ENCODE results near the gene CCDC7.

Gene CCDC7

DNA sequence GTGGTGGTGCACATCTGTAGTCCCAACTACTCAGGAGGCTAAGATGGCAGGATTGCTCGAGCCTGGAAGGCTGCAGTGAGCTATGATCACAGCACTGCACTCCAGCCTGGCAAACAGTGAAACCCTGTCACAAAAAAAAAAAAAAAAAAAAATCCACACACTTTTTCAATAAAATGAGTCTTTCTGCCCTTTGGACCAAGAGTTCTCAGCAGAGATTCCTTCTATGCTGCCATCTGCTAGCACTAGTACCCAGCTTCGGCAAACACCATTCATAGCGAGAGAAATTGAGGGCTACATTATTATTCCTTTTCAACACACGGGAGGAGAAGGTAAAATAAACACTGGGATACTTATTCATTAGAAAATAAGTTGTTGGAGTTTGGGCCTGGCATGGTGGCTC is 43.4 kb upstream of the CCDC7 start:
- Histone ChIP-seq H3K27ac (ENCODE audit: low read length) (no peak overlapping the region), H3K4me1 (ENCODE audit: low read length) (no peaks in the 10 kb centered on the region), H3K79me2 (ENCODE audit: low read length) (no peaks in the 10 kb centered on the region), H3K4me2 (ENCODE audit: low read depth, low read length) (no peak overlapping the region), H3F3A (ENCODE audit: insufficient read depth, low read length) (no peaks in the 10 kb centered on the region), H3K27me3 (replicated peaks; ENCODE audit: insufficient read depth, low read length) (no peaks in the 10 kb centered on the region), H3K9me2 (replicated peaks; ENCODE audit: insufficient read depth, low read length) (no peaks in the 10 kb centered on the region), H3K9ac (ENCODE audit: low read length) (no peak overlapping the region), H4K20me1 (ENCODE audit: insufficient read depth, low read length) (no peaks in the 10 kb centered on the region), H3K9me3 (replicated peaks; ENCODE audit: insufficient read depth, low read length) (no peaks in the 10 kb centered on the region), H3K36me3 (replicated peaks; ENCODE audit: insufficient read depth, low read length) (no peaks in the 10 kb centered on the region), H2AFZ (ENCODE audit: low read length) (no peak overlapping the region), H3K4me3 (ENCODE audit: low read length) (no peak overlapping the region)
- no peak for TF ChIP-seq CTCF (IDR thresholded peaks at IDR 0.05; ENCODE audit: low read length)
- no peak for TF ChIP-seq EZH2phosphoT487 (IDR thresholded peaks at IDR 0.05; ENCODE audit: low read length)
- TF ChIP-seq EZH2 (optimal IDR thresholded peaks at IDR 0.05; ENCODE audit: low read depth, low read length) = no peak
- DNase-seq = no peak

GRCh38 chr10:32403091-32403490 is 42.8 kb upstream of the CCDC7 start:
- no peak for DNase-seq
- TF ChIP-seq CTCF (IDR thresholded peaks at IDR 0.05; ENCODE audit: low read length) = no peak
- no peak for TF ChIP-seq EZH2 (optimal IDR thresholded peaks at IDR 0.05; ENCODE audit: low read depth, low read length)
- no peak for TF ChIP-seq EZH2phosphoT487 (IDR thresholded peaks at IDR 0.05; ENCODE audit: low read length)
- Histone ChIP-seq H3K4me3 (ENCODE audit: low read length) (no peak overlapping the region), H3K27me3 (replicated peaks; ENCODE audit: insufficient read depth, low read length) (no peaks in the 10 kb centered on the region), H3K9ac (ENCODE audit: low read length) (no peak overlapping the region), H3K4me1 (ENCODE audit: low read length) (no peaks in the 10 kb centered on the region), H3K27ac (ENCODE audit: low read length) (no peak overlapping the region), H3K4me2 (ENCODE audit: low read depth, low read length) (no peak overlapping the region), H3K9me3 (replicated peaks; ENCODE audit: insufficient read depth, low read length) (no peaks in the 10 kb centered on the region), H3K9me2 (replicated peaks; ENCODE audit: insufficient read depth, low read length) (no peaks in the 10 kb centered on the region), H3K79me2 (ENCODE audit: low read length) (no peaks in the 10 kb centered on the region), H3F3A (ENCODE audit: insufficient read depth, low read length) (no peaks in the 10 kb centered on the region), H3K36me3 (replicated peaks; ENCODE audit: insufficient read depth, low read length) (no peaks in the 10 kb centered on the region), H4K20me1 (ENCODE audit: insufficient read depth, low read length) (no peaks in the 10 kb centered on the region), H2AFZ (ENCODE audit: low read length) (no peak overlapping the region)

- Histone ChIP-seq H3K9ac (ENCODE audit: low read length) (no peak overlapping the region), H3K27ac (ENCODE audit: low read length) (no peak overlapping the region), H4K20me1 (ENCODE audit: insufficient read depth, low read length) (no peaks in the 10 kb centered on the region), H3K27me3 (replicated peaks; ENCODE audit: insufficient read depth, low read length) (no peaks in the 10 kb centered on the region), H3F3A (ENCODE audit: insufficient read depth, low read length) (no peaks in the 10 kb centered on the region), H3K9me3 (replicated peaks; ENCODE audit: insufficient read depth, low read length) (no peaks in the 10 kb centered on the region), H3K4me2 (ENCODE audit: low read depth, low read length) (no peak overlapping the region), H3K4me3 (ENCODE audit: low read length) (no peak overlapping the region), H3K79me2 (ENCODE audit: low read length) (no peaks in the 10 kb centered on the region), H3K36me3 (replicated peaks; ENCODE audit: insufficient read depth, low read length) (no peaks in the 10 kb centered on the region), H3K4me1 (ENCODE audit: low read length) (no peaks in the 10 kb centered on the region), H2AFZ (ENCODE audit: low read length) (no peak overlapping the region), H3K9me2 (replicated peaks; ENCODE audit: insufficient read depth, low read length) (no peaks in the 10 kb centered on the region)
- no peak for TF ChIP-seq EZH2 (optimal IDR thresholded peaks at IDR 0.05; ENCODE audit: low read depth, low read length)
- TF ChIP-seq EZH2phosphoT487 (IDR thresholded peaks at IDR 0.05; ENCODE audit: low read length) = no peak
- no peak for TF ChIP-seq CTCF (IDR thresholded peaks at IDR 0.05; ENCODE audit: low read length)
- DNase-seq = no peak
Observed at GRCh38 chr10:32408690-32409089, 37.2 kb upstream of the CCDC7 start.

Measured in MM.1S (cell line).